Hematopoietic multipotent progenitor cell treated with erythropoietin and hydrocortisone succinate and interleukin-3 and kit ligand, for 17 days (in vitro differentiated cells): ENCODE results near the gene ANKRD52.
"Not testable (repeated sequence)": the region's sequence is repeated elsewhere in the genome, so short reads cannot be mapped to it uniquely, and the experiment has no call there.

Experiments
- DNase-seq: peaks from one replicate; pipeline ENCODE4 v3.0.0-alpha.2; 2015; ENCODE audit warnings: low spot score

The ANKRD52 gene

GRCh38 chr12:56208006-56208405 is 50.2 kb downstream of the ANKRD52 start:
- no peak for DNase-seq

- DNase-seq, result peak; percentile 76
These were observed 51.6 kb downstream of the ANKRD52 start for GRCh38 chr12:56206452-56207166.

- DNase-seq, result no peak
These were observed 52.7 kb downstream of the ANKRD52 start for GRCh38 chr12:56205445-56205844.

GRCh38 chr12:56204275-56204674 is 53.9 kb downstream of the ANKRD52 start:
- no peak for DNase-seq

- no peak for DNase-seq
These were observed 55.3 kb downstream of the ANKRD52 start for GRCh38 chr12:56202838-56203237.

GRCh38 chr12:56202366-56202765 is 55.8 kb downstream of the ANKRD52 start:
- no peak for DNase-seq

- no peak for DNase-seq
These were observed 59.3 kb downstream of the ANKRD52 start for GRCh38 chr12:56198836-56199235.

- DNase-seq, result no peak
These were observed 60.1 kb downstream of the ANKRD52 start for GRCh38 chr12:56197921-56198635.

GRCh38 chr12:56196818-56197550 is 61.2 kb downstream of the ANKRD52 start:
- DNase-seq, result not testable (repeated sequence)

GRCh38 chr12:56193025-56193578 is 65.1 kb downstream of the ANKRD52 start:
- peak; percentile 93 for DNase-seq

GRCh38 chr12:56192582-56192981 is 65.6 kb downstream of the ANKRD52 start:
- DNase-seq, result no peak

- DNase-seq, result no peak
These were observed 67.5 kb downstream of the ANKRD52 start for GRCh38 chr12:56190695-56191155.

GRCh38 chr12:56189918-56190694 is 68.1 kb downstream of the ANKRD52 start:
- DNase-seq, result peak; percentile 54

- peak; percentile 94 for DNase-seq
These were observed 68.9 kb downstream of the ANKRD52 start, which contains the start of gene SMARCC2 for GRCh38 chr12:56189099-56189917. TSS of gene SMARCC2 (minus strand) at chr12:56189483. CDS start at chr12:56189461, 22 bp downstream.

- DNase-seq, result peak; percentile 32
These were observed 69.4 kb downstream of the ANKRD52 start for GRCh38 chr12:56188778-56189098.

- DNase-seq, result peak; percentile 24
These were observed 69.9 kb downstream of the ANKRD52 start for GRCh38 chr12:56188131-56188777.
